Coronary artery (tissue), 2 donors: ENCODE measurements around the gene PON3.

Experiments used
- DNase-seq: peaks from one replicate; pipeline ENCODE4 v3.0.0-alpha.2; 2017; ENCODE audit warnings: low spot score
- H3K27ac ChIP-seq, 2 donors: fragments of 200-600 bp; sonication (generic); one replicate each; pipeline ENCODE4 v1.5.1; 2016 to 2019
- H3K4me3 ChIP-seq: fragments of 200-600 bp; sonication (generic); 2 replicates; pipeline ENCODE4 v1.5.1; 2016; ENCODE audit warnings: mild to moderate bottlenecking, moderate library complexity
- TF ChIP-seq, protein P1 (sequence below): fragments of 200-600 bp; sonication (generic); IDR thresholded peaks from one replicate; pipeline ENCODE4 v1.5.1; 2019; ENCODE audit warnings: antibody characterized with exemption

PON3 gene

DNA sequence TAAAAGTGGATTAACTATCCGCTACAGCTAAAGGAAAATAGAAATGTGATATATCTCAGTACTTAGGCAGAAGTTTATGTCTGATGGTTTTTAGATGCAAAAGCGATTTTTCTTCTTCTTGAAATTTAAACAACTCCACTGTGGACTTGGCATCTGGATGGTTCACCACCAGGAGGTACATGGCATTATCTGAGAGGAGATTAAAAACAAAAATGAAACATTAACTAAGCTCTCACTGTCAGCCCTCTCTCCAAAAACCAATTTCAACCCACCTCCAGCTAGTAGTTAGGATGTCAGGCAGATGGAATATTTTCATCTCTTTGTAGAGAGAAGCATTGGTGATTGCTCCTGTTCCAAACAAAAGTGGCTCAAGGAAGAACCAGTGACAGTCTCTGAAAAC, 84.8 kb downstream of the PON3 start:
- DNase-seq: no peak
- Histone ChIP-seq H3K27ac (no peak overlapping the region), H3K4me3 (no peak overlapping the region)
- TF ChIP-seq, protein P1, sequence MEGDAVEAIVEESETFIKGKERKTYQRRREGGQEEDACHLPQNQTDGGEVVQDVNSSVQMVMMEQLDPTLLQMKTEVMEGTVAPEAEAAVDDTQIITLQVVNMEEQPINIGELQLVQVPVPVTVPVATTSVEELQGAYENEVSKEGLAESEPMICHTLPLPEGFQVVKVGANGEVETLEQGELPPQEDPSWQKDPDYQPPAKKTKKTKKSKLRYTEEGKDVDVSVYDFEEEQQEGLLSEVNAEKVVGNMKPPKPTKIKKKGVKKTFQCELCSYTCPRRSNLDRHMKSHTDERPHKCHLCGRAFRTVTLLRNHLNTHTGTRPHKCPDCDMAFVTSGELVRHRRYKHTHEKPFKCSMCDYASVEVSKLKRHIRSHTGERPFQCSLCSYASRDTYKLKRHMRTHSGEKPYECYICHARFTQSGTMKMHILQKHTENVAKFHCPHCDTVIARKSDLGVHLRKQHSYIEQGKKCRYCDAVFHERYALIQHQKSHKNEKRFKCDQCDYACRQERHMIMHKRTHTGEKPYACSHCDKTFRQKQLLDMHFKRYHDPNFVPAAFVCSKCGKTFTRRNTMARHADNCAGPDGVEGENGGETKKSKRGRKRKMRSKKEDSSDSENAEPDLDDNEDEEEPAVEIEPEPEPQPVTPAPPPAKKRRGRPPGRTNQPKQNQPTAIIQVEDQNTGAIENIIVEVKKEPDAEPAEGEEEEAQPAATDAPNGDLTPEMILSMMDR: no peak

DNA sequence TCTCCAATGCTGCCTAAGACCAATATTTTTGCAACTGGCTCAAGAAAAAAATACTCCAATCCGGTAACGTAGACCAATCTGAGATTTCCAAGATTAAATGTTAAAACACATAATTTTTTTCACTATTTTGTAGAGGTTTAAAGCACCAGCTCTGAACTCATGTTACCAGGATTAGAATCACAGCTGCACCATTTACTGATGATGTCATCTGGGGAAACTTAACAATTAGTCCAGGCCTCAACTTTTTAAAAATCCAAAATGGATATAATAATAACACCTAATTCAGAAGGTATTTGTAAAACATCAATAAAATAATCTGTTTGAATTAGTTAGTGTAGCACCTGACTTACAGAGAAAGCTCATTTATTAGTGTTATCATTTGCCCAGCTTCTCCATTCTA, 86.2 kb downstream of the PON3 start:
- TF ChIP-seq, protein P1: no peak
- no peak for DNase-seq

More for the DNA sequence above, 86.2 kb downstream of the PON3 start:
- no peak overlapping the region for H3K27ac ChIP-seq
- no peak overlapping the region for H3K4me3 ChIP-seq
